Naive B cell (primary cell): Measurements from ENCODE around the gene CLEC4C. TPM values are rescaled to one million over a fixed set of nuclear protein-coding genes. Genes with fewer than 3 reads are reported as not detected.
"Not testable (repeated sequence)": the region's sequence is repeated elsewhere in the genome, so short reads cannot be mapped to it uniquely, and the experiment has no call there.

Source experiments
- ATAC-seq, 2 donors: fragments of 150-1000 bp; cut with Tn5 transposase; 2 replicates each; pipeline ENCODE4 v1.10.0; 2021; ENCODE audit warnings: low read depth in 2 of 2, mild to moderate bottlenecking in 2 of 2, moderate library complexity in 2 of 2
- DNase-seq: peaks from one replicate; pipeline ENCODE4 v3.0.0; 2022
- H3K27ac Mint-ChIP-seq, 6 donors: one replicate each; pipeline ENCODE4 v1.8.0; 2020 to 2022; ENCODE audit warnings: mild to moderate bottlenecking in 6 of 6, mixed read lengths in 6 of 6, moderate library complexity in 5 of 6, inconsistent platforms in 2 of 6
- H3K27me3 Mint-ChIP-seq, 3 donors: one replicate each; pipeline ENCODE4 v1.8.0; 2021 to 2022; ENCODE audit warnings: mixed read lengths in 3 of 3, mild to moderate bottlenecking in 1 of 3
- H3K36me3 Mint-ChIP-seq, 2 donors: one replicate each; pipeline ENCODE4 v1.8.0; 2020 to 2022; ENCODE audit warnings: mixed read lengths in 2 of 2, inconsistent platforms in 1 of 2, mild to moderate bottlenecking in 1 of 2
- H3K4me1 Mint-ChIP-seq, 3 donors: one replicate each; pipeline ENCODE4 v1.8.0; 2020 to 2022; ENCODE audit warnings: mixed read lengths in 3 of 3, inconsistent platforms in 1 of 3, mild to moderate bottlenecking in 1 of 3, moderate library complexity in 1 of 3
- H3K4me3 Mint-ChIP-seq, 8 donors: one replicate each; pipeline ENCODE4 v1.8.0; 2020 to 2022; ENCODE audit warnings: mild to moderate bottlenecking in 8 of 8, mixed read lengths in 8 of 8, moderate library complexity in 8 of 8, inconsistent platforms in 2 of 8
- H3K9me3 Mint-ChIP-seq, 7 donors: one replicate each; pipeline ENCODE4 v1.8.0; 2020 to 2022; ENCODE audit warnings: mixed read lengths in 7 of 7, mild to moderate bottlenecking in 5 of 7, inconsistent platforms in 2 of 7, moderate library complexity in 1 of 7
- polyA plus RNA-seq, 6 donors: library from polyadenylated mRNA; unstranded; fragments of 300-500 nt; fragmentation: Illumina TruSeq; gene quantifications; one replicate each; pipeline ENCODE4 v1.2.3, GENCODE V29; 2021; ENCODE audit warnings: low read depth in 6 of 6

The CLEC4C gene
- polyA plus RNA-seq, 6 donors from 2014 or later, result 0.61 to 13.4 (median 7.6) TPM

DNA sequence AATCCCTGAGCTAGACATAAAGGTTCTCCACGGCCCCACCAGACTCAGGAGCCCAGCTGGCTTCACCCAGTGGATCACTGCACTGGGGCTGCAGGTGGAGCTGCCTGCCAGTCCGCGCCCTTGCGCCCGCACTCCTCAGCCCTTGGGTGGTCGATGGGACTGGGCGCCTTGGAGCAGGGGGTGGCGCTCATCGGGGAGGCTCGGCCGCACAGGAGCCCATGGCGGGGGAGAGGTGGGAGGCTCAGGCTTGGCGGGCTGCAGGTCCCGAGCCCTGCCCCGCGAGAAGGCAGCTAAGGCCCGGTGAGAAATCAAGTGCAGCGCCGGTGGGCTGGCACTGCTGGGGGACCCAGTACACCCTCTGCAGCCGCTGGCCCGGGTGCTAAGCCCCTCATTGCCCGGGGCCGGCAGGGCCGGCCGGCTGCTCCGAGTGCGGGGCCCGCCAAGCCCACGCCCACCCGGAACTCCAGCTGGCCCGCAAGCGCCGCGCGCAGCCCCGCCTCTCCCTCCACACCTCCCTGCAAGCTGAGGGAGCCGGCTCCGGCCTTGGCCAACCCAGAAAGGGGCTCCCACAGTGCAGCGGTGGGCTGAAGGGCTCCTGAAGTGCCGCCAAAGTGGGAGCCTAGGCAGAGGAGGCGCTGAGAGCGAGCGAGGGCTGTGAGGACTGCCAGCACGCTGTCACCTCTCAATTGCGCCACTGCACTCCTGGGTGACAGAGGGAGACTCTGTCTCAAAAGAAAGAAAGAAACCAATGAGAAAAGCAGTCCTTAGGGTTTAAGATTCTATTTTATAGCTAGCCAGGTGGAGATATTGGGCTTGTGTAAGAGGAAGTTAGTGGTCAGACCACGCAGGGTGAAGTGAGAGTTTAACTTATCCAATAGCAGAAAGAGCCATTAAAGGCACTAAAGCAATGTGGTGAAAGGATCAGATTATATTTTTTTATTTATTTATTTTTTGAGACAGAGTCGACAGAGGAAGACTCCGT is 5.1 kb upstream of the CLEC4C start:
- Mint-ChIP-seq H3K4me1 (peaks cover 5 to 34% (median 16%) of the 10 kb centered on the region in 3 donors), H3K4me3 (peak overlapping the region in 4 of 8 donors; percentile 9 to 57 (median 36)), H3K27ac (peak overlapping the region in 3 of 6 donors; percentile 45 to 94 (median 46))
- H3K36me3 Mint-ChIP-seq, H3K27me3 Mint-ChIP-seq, H3K9me3 Mint-ChIP-seq: not testable (repeated sequence)
- ATAC-seq, result peak; percentile 58 to 70
- peak; percentile 5 for DNase-seq

DNA sequence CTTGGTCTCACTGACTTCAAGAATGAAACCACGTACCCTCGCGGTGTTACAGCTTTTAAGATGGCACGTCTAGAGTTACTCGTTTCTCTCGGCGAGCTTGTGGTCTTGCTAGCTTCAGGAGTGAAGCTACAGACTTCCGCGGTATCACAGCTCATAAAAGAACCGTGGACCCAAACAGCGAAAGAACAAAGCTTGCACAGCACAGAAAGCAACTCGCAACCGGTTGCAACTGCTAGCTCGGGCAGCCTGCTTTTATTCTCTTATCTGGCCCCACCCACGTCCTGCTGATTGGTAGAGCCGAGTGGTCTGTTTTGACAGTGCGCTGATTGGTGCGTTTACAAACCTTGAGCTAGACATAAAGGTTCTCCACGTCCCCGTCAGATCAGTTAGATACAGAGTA is 4.2 kb upstream of the CLEC4C start:
- peaks cover 8 to 38% (median 20%) of the 10 kb centered on the region in 3 donors for H3K4me1 Mint-ChIP-seq
- DNase-seq (no peak), ATAC-seq (no peak)
- H3K4me3 Mint-ChIP-seq, result no peak overlapping the region
- H3K27me3 Mint-ChIP-seq, result no peaks in the 10 kb centered on the region
- peaks cover 0 to 6% (median 3%) of the 10 kb centered on the region in 7 donors for H3K9me3 Mint-ChIP-seq
- peaks cover 0 to 4% of the 10 kb centered on the region in 2 donors for H3K36me3 Mint-ChIP-seq
- H3K27ac Mint-ChIP-seq, result peak overlapping the region in 1 of 6 donors; percentile 65

DNA sequence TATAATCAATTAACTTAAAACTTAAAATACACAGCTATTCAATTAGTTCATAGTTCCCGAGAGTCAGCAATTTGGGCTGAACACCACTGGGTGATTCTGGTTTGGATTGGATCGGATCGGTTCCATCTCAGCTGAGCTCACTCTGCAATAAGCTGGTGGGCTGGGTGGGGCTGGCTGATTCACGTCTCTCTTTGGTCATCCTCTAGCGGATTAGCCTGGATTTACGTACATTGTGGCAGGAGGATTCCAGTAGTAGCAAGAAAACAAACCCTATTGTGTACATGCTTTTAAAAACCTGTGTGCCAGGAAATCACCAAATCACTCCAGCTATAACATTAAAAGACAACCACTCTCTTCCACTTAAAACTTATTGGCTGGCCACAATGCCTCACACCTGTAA is 3.2 kb upstream of the CLEC4C start:
- no peak for ATAC-seq
- peak overlapping the region in 3 of 6 donors; percentile 50 to 79 (median 65) for H3K27ac Mint-ChIP-seq
- peaks cover 0 to 4% of the 10 kb centered on the region in 2 donors for H3K36me3 Mint-ChIP-seq
- no peaks in the 10 kb centered on the region for H3K27me3 Mint-ChIP-seq
- H3K9me3 Mint-ChIP-seq, result peaks cover 0 to 6% (median 3%) of the 10 kb centered on the region in 7 donors
- H3K4me3 Mint-ChIP-seq, result peak overlapping the region in 1 of 8 donors; percentile 77
- DNase-seq, result no peak
- H3K4me1 Mint-ChIP-seq, result peaks cover 8 to 32% (median 20%) of the 10 kb centered on the region in 3 donors

DNA sequence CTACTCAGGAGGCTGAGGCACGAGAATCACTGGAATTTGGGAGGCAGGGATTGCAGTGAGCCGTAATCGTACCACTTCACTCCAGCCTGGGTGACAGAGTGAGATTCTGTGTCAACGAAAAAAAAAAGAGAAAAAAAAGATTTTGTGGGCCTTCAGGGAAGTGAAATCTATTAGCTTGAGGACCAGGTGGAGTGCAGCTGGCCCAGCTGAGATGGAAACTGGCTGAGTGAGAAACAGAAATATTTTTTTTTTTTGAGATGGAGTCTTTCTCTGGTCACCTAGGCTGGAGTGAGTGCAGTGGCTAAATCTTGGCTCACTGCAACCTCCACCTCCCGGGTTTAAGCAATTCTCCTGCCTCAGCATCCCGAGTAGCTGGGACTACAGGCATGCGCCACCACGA is 2.3 kb upstream of the CLEC4C start:
- Mint-ChIP-seq H3K27me3 (no peaks in the 10 kb centered on the region), H3K9me3 (peaks cover 0 to 6% (median 3%) of the 10 kb centered on the region in 7 donors), H3K36me3 (peaks cover 0 to 4% of the 10 kb centered on the region in 2 donors), H3K4me3 (peak overlapping the region in 4 of 8 donors; percentile 3 to 76 (median 33)), H3K27ac (peak overlapping the region in 4 of 6 donors; percentile 9 to 83 (median 50)), H3K4me1 (peaks cover 8 to 35% (median 20%) of the 10 kb centered on the region in 3 donors)
- DNase-seq, result peak; percentile 7
- peak in 1 of 2 donors; percentile 33 for ATAC-seq

DNA sequence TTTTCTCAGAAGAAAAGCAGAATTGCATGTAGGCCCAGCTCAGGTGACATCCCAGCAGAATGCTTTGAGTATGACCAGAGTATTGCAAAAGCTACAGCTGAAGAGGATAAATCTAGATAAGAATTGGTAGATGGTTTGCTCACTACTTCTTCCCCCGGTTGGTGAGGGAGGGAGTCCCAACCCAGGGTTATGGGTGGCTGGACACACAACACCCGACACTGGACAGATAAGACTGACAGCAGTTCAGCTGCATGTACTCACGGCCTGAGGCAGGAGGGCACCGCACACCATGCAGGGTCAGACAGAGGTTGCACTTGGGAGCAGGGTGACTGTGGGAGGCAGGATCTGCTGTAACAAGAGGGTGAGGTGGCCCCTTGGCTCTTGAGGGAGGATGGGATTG is 1.7 kb upstream of the CLEC4C start:
- Mint-ChIP-seq H3K36me3 (peaks cover 0 to 4% of the 10 kb centered on the region in 2 donors), H3K4me3 (peak overlapping the region in 4 of 8 donors; percentile 3 to 61 (median 39)), H3K27ac (peak overlapping the region in 5 of 6 donors; percentile 52 to 87 (median 71)), H3K27me3 (no peaks in the 10 kb centered on the region), H3K9me3 (peaks cover 0 to 6% (median 3%) of the 10 kb centered on the region in 7 donors), H3K4me1 (peaks cover 11 to 35% (median 20%) of the 10 kb centered on the region in 3 donors)
- ATAC-seq, result no peak
- DNase-seq, result no peak

DNA sequence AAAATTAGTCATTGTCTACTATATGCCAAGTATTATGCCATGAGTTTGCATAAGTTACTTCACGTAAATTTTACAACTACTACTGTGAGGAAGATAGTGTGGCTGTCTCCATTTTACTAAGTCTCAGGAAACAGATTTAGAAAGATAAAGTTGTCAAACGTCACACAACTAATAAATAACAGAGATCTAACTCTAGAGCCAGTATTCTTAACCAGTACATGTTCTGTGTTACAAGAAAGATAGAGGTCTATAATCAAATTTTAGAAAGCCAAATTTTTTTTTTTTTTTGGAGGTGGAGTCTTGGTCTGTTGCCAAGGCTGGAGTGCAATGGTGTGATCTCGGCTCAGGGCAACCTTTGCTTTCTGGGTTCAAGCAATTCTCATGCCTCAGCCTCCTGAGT is 14.2 kb downstream of the CLEC4C start:
- Mint-ChIP-seq H3K36me3 (no peaks in the 10 kb centered on the region), H3K27ac (no peak overlapping the region), H3K9me3 (no peaks in the 10 kb centered on the region), H3K27me3 (no peaks in the 10 kb centered on the region), H3K4me1 (peaks cover 0 to 3% (median 0%) of the 10 kb centered on the region in 3 donors), H3K4me3 (no peak overlapping the region)
- ATAC-seq (no peak), DNase-seq (no peak)

DNA sequence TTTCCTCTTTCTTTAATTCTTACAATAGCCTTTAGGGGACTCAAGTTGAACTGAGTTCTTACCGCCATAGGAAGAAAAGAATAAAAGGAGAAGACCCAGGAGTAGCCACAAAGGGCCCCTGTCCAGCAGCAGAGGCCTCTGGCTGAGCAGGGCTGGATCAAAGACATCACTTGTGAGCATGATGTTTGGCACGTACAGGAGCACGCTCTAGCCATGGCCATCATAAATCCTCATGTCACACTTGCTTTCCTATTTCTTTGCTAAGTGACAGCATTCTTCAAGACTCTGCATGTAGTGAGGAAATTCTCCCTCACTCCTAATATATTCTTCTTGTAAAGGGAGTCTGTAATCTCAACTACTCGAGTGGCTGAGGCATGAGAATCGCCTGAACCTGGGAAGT is 15.7 kb downstream of the CLEC4C start:
- Mint-ChIP-seq H3K4me3 (no peak overlapping the region), H3K27ac (no peak overlapping the region), H3K4me1 (peaks cover 0 to 3% (median 0%) of the 10 kb centered on the region in 3 donors), H3K36me3 (no peaks in the 10 kb centered on the region), H3K27me3 (no peaks in the 10 kb centered on the region), H3K9me3 (no peaks in the 10 kb centered on the region)
- DNase-seq (no peak), ATAC-seq (no peak)

DNA sequence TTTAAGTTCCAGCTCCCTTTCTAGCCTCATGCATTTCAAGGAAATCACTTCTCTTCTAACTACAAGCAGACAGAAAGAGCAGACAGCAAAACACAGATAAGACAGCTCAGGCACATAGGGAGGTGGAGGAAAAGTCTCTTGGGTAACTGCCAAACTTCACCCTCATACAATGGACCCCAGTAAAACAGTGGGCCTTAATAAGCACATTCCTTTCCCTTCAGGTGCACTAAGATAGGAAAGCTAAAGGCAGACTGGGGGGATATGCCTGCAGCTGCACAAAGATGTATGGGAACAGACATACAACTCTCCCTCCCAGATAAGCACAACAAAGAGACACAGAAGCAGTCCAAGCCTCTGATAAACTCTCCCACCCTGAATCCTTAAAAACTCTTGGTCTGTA is 16.2 kb downstream of the CLEC4C start:
- not testable (repeated sequence) for H3K9me3 Mint-ChIP-seq, H3K4me1 Mint-ChIP-seq, H3K27ac Mint-ChIP-seq, ATAC-seq, DNase-seq, H3K4me3 Mint-ChIP-seq, H3K27me3 Mint-ChIP-seq, H3K36me3 Mint-ChIP-seq

DNA sequence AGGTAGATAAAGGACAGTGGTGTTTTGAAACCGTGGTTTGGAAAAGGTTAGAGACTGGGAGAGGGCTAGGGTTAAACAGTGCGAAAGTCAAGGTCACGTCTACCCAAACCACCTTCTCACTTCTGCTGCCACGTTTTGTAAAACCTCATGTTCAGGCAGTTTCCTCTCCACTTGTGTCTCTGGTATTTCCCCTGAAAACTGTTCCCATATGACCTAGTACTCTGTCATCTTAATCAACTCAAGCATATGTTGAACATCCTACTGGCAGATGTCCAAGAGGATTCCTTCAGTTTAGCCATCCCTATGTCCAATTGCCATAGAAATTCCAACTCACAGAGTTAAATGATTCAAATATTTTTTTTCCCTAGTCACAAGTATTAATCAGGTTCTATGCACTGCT is 17.4 kb downstream of the CLEC4C start:
- no peak overlapping the region for H3K4me3 Mint-ChIP-seq
- no peak for DNase-seq
- H3K36me3 Mint-ChIP-seq, result no peaks in the 10 kb centered on the region
- peaks cover 0 to 3% (median 0%) of the 10 kb centered on the region in 3 donors for H3K4me1 Mint-ChIP-seq
- no peak overlapping the region for H3K27ac Mint-ChIP-seq
- no peak for ATAC-seq
- H3K27me3 Mint-ChIP-seq, result no peaks in the 10 kb centered on the region
- H3K9me3 Mint-ChIP-seq, result peaks cover 0 to 3% (median 0%) of the 10 kb centered on the region in 7 donors

DNA sequence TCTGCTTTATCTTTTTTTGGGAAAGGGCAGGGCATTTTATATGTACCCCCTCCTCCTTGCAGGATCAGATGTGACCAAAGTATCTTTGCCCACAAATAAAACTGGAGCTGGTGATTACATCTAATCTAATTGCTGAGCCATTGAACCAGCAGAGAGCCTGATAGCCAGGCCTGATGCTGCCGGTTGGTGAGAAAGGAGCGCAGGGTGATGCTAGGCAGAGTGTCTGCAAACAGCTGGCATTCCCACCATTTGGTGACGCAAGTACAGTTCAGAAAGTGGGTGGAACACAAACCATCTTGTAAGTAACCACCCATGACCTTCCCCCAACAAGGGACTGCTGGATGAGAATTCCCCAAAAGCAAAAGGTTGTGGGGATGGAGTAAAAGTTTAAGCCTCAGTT is 23.2 kb downstream of the CLEC4C start:
- Mint-ChIP-seq H3K27me3 (no peaks in the 10 kb centered on the region), H3K4me1 (no peaks in the 10 kb centered on the region), H3K36me3 (no peaks in the 10 kb centered on the region), H3K9me3 (peaks cover 0 to 3% (median 0%) of the 10 kb centered on the region in 7 donors), H3K27ac (no peak overlapping the region), H3K4me3 (no peak overlapping the region)
- no peak for ATAC-seq
- no peak for DNase-seq

DNA sequence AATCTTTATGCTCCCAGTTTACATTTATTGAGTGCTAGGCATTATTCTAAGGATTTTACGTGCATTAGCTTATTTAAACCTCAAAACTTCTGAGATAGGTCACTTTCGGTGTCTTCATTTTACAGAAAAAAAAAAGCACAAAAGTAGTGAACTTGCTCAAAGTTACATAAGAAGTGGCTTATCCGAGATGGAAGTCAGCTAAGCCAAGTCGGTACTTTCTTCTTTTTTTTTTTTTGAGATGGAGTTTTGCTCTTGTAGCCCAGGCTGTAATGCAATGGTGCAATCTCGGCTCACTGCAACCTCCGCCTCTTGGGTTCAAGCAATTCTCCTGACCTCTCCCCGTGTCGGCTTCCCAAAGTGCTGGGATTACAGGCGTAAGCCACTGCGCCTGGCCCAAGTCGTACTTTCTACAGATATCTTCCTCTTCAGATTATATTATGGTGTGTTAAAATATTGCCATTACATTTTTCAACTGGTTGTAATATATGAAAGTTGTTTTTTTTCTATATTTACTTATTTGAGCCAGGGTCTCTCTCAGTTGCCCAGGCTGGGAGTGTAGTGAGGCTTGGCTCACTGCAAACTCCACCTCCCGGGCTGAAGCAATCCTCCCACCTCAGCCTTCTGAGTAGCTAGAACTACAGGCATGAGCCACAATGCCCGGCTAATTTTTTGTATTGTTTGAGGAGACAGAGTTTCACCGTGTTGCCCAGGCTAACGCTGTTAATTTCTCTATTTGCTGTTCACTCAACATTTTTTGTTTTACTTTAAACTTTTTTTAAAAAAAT is 27.0 kb downstream of the CLEC4C start:
- Mint-ChIP-seq H3K4me1 (no peaks in the 10 kb centered on the region), H3K27me3 (peaks cover 0 to 7% (median 3%) of the 10 kb centered on the region in 3 donors), H3K27ac (no peak overlapping the region), H3K9me3 (no peaks in the 10 kb centered on the region), H3K36me3 (no peaks in the 10 kb centered on the region), H3K4me3 (no peak overlapping the region)
- ATAC-seq (no peak), DNase-seq (no peak)

DNA sequence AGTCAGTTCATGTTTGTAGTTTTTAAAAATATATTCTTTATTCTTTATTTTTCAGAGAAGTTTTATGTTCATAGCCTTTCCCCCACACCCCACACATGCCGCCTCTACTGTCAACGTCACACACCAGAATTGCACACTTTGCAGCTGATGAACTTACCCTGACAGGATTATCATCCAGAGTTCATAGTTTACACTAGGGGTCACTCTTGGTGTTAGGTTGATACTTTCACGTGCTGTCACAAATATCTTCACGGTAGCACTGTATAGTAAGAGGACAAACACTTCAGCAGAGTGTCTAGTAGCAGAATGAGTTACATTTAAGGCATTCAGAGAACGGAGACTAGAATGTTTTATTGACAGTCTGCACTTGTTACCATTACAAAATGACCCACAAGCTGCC is 30.8 kb downstream of the CLEC4C start:
- Mint-ChIP-seq H3K9me3 (no peaks in the 10 kb centered on the region), H3K4me3 (no peak overlapping the region), H3K4me1 (no peaks in the 10 kb centered on the region), H3K36me3 (no peaks in the 10 kb centered on the region), H3K27ac (no peak overlapping the region), H3K27me3 (peaks cover 0 to 7% (median 3%) of the 10 kb centered on the region in 3 donors)
- no peak for DNase-seq
- ATAC-seq, result no peak

DNA sequence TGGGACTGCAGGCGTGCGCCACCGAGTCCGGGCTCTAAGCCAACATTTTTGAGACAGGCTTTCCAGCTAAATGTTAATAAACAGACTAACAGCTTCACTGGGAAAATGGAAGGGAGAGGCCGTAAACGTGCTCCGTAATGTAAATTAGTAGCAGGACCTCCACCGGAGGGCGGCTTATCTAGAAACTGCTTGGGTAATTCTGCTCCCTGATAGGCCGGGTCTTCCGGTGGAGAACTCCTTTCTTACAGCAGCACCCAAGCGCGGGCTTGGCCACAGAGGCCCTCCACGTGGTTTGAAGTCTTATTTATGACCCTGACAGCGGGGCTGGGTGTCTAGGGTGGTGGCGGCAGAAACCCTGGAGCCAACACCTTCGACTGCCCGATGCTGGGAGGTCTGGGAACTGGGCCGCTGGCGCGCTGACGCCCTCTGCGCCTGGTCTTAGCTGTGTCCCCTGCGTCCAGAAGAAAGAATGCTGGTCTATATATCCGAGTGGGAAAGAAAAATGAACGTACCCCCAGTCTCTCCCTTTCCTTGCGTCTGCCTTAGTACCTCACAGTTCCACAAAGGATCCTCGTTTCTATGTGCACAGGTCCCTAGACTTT is 34.2 kb downstream of the CLEC4C start:
- ATAC-seq (no peak), DNase-seq (no peak)
- no peaks in the 10 kb centered on the region for H3K36me3 Mint-ChIP-seq
- H3K27me3 Mint-ChIP-seq, result peaks cover 0 to 3% (median 0%) of the 10 kb centered on the region in 3 donors
- no peak overlapping the region for H3K4me3 Mint-ChIP-seq
- H3K27ac Mint-ChIP-seq, result no peak overlapping the region
- no peaks in the 10 kb centered on the region for H3K4me1 Mint-ChIP-seq
- H3K9me3 Mint-ChIP-seq, result no peaks in the 10 kb centered on the region
